Neuronal stem cell (in vitro differentiated cells): ENCODE results near the gene CNTRL.

Experiments used
- DNase-seq: peaks from one replicate; pipeline ENCODE4 v3.0.0-alpha.2; 2013; ENCODE audit warnings: low spot score
- H2AFZ ChIP-seq: one replicate; pipeline ENCODE4 v1.6.1; 2013; ENCODE audit warnings: mild to moderate bottlenecking, low read length, inconsistent platforms
- H2AK5ac ChIP-seq: 2 replicates; pipeline ENCODE4 v1.6.1; 2013; ENCODE audit warnings: low read depth, mild to moderate bottlenecking, inconsistent platforms, low read length, moderate library complexity, mixed read lengths
- H2BK120ac ChIP-seq: 2 replicates; pipeline ENCODE4 v1.6.1; 2013; ENCODE audit warnings: low read depth, mild to moderate bottlenecking, inconsistent platforms, low read length, moderate library complexity, mixed read lengths
- H2BK12ac ChIP-seq: one replicate; pipeline ENCODE4 v1.6.1; 2013; ENCODE audit warnings: low read length, inconsistent platforms
- H2BK15ac ChIP-seq: 2 replicates; pipeline ENCODE4 v1.6.1; 2013; ENCODE audit warnings: mild to moderate bottlenecking, low read length, inconsistent platforms, mixed read lengths
- H2BK5ac ChIP-seq: one replicate; pipeline ENCODE4 v1.6.1; 2013; ENCODE audit warnings: inconsistent platforms, mild to moderate bottlenecking, low read length, moderate library complexity
- H3K14ac ChIP-seq: one replicate; pipeline ENCODE4 v1.6.1; 2013; ENCODE audit warnings: low read length, inconsistent platforms
- H3K18ac ChIP-seq: 2 replicates; pipeline ENCODE4 v1.6.1; 2013; ENCODE audit warnings: low read length, inconsistent platforms
- H3K23ac ChIP-seq: 2 replicates; pipeline ENCODE4 v1.6.1; 2013; ENCODE audit warnings: low read depth, mild to moderate bottlenecking, mixed read lengths, low read length, inconsistent platforms; ENCODE audit not compliant: poor library complexity
- H3K27ac ChIP-seq: replicated peaks from 3 replicates; pipeline ENCODE4 v1.5.1; 2013; ENCODE audit warnings: low read length, inconsistent platforms
- H3K27me3 ChIP-seq, 3 experiments: 2 replicates each; pipeline ENCODE4 v1.6.1; 2013; ENCODE audit warnings: low read length in 3 of 3, mild to moderate bottlenecking in 2 of 3, inconsistent platforms in 1 of 3, low read depth in 1 of 3, mixed read lengths in 1 of 3, moderate library complexity in 1 of 3; ENCODE audit not compliant: control insufficient read depth in 3 of 3, insufficient read depth in 3 of 3
- H3K36me3 ChIP-seq, 2 donors: replicated peaks in 1 of 2; 2 replicates each; pipeline ENCODE4 v1.6.1; 2013; ENCODE audit warnings: low read length in 2 of 2; ENCODE audit not compliant: control insufficient read depth in 2 of 2, insufficient read depth in 2 of 2
- H3K4ac ChIP-seq: 2 replicates; pipeline ENCODE4 v1.6.1; 2013; ENCODE audit warnings: inconsistent platforms, mild to moderate bottlenecking, low read length, moderate library complexity
- H3K4me1 ChIP-seq, 2 donors: 1 replicate in 1 of 2; 2 replicates in 1 of 2; pipeline ENCODE4 v1.6.1; 2013; ENCODE audit warnings: low read length in 2 of 2, low read depth in 1 of 2; ENCODE audit not compliant: control insufficient read depth in 2 of 2, insufficient read depth in 1 of 2
- H3K4me2 ChIP-seq: one replicate; pipeline ENCODE4 v1.6.1; 2013; ENCODE audit warnings: mild to moderate bottlenecking, low read length, inconsistent platforms; ENCODE audit not compliant: insufficient read depth, poor library complexity, severe bottlenecking
- H3K4me3 ChIP-seq, 2 donors: 2 replicates each; pipeline ENCODE4 v1.5.1; 2013; ENCODE audit warnings: low read length in 2 of 2, mild to moderate bottlenecking in 2 of 2, inconsistent platforms in 1 of 2, moderate library complexity in 1 of 2
- H3K79me1 ChIP-seq: one replicate; pipeline ENCODE4 v1.6.1; 2013; ENCODE audit warnings: low read depth, mild to moderate bottlenecking, inconsistent platforms, low read length, moderate library complexity
- H3K9ac ChIP-seq: one replicate; pipeline ENCODE4 v1.6.1; 2013; ENCODE audit warnings: mild to moderate bottlenecking, low read depth, low read length, inconsistent platforms; ENCODE audit not compliant: poor library complexity
- H3K9me3 ChIP-seq, 2 donors: replicated peaks in 1 of 2; 2 replicates each; pipeline versions ENCODE3 to v1.6.1; 2013; ENCODE audit warnings: low read length in 2 of 2, mild to moderate bottlenecking in 2 of 2, inconsistent platforms in 1 of 2, low read depth in 1 of 2, mixed read lengths in 1 of 2, moderate library complexity in 1 of 2; ENCODE audit not compliant: control insufficient read depth in 2 of 2, insufficient read depth in 1 of 2
- H4K8ac ChIP-seq: one replicate; pipeline ENCODE4 v1.6.1; 2013; ENCODE audit warnings: low read depth, mild to moderate bottlenecking, inconsistent platforms, low read length, moderate library complexity
- H4K91ac ChIP-seq: one replicate; pipeline ENCODE4 v1.6.1; 2013; ENCODE audit warnings: low read length, low read depth, mild to moderate bottlenecking, inconsistent platforms; ENCODE audit not compliant: poor library complexity
- WGBS, 2 donors: extraction: QIAGEN DNeasy Blood & Tissue Kit; methylation state at CpG; one replicate each; pipeline ENCODE4 v1.1.7; 2013; ENCODE audit warnings: missing lambda C conversion rate in 2 of 2, mixed read lengths in 1 of 2; ENCODE audit not compliant: insufficient read length in 2 of 2, insufficient replicate concordance in 1 of 2; ENCODE audit errors: extremely low coverage in 2 of 2; 5-methylcytosine and 5-hydroxymethylcytosine counted together

CNTRL gene

DNA sequence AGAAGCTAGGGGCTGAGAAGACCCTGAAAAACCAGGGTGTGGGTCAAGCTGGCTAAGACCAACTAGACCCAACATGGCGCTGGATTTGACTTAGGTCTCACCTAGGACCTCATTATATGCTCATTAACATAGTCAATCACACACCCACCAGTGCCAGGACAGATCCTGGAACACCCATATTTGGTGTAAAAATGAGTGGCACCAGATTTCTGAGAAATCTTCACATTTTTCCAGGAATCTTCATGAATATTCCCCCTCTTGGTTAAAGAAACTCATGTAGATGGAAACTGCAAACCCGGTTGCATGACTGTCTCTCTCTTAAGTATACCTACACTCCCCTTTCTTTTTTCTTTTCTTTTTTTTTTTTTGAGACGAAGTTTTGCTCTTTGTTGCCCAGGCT, 144.8 kb downstream of the CNTRL start:
- no peak overlapping the region for H3K4me3 ChIP-seq
- no peaks in the 10 kb centered on the region for H3K9me3 ChIP-seq
- DNase-seq, result no peak
- no peak overlapping the region for H2AK5ac ChIP-seq
- H3K23ac ChIP-seq, result no peak overlapping the region
- no peak overlapping the region for H4K8ac ChIP-seq
- no peak overlapping the region for H3K14ac ChIP-seq
- no peak overlapping the region for H2BK15ac ChIP-seq
- H3K36me3 ChIP-seq, result no peaks in the 10 kb centered on the region
- H2BK5ac ChIP-seq, result no peak overlapping the region
- H3K9ac ChIP-seq, result no peak overlapping the region
- no peak overlapping the region for H3K4me2 ChIP-seq
- no peak overlapping the region for H4K91ac ChIP-seq
- no peak overlapping the region for H3K4ac ChIP-seq
- H3K79me1 ChIP-seq, result no peaks in the 10 kb centered on the region
- no peaks in the 10 kb centered on the region for H3K27me3 ChIP-seq
- no peak overlapping the region for H2BK120ac ChIP-seq
- H2AFZ ChIP-seq, result no peak overlapping the region
- H3K27ac ChIP-seq, result no peak overlapping the region
- H3K18ac ChIP-seq, result no peak overlapping the region
- no peak overlapping the region for H2BK12ac ChIP-seq
- no CpG with 5 or more reads among the region's 3 CpGs for WGBS, 2 donors
- H3K4me1 ChIP-seq, result no peaks in the 10 kb centered on the region

DNA sequence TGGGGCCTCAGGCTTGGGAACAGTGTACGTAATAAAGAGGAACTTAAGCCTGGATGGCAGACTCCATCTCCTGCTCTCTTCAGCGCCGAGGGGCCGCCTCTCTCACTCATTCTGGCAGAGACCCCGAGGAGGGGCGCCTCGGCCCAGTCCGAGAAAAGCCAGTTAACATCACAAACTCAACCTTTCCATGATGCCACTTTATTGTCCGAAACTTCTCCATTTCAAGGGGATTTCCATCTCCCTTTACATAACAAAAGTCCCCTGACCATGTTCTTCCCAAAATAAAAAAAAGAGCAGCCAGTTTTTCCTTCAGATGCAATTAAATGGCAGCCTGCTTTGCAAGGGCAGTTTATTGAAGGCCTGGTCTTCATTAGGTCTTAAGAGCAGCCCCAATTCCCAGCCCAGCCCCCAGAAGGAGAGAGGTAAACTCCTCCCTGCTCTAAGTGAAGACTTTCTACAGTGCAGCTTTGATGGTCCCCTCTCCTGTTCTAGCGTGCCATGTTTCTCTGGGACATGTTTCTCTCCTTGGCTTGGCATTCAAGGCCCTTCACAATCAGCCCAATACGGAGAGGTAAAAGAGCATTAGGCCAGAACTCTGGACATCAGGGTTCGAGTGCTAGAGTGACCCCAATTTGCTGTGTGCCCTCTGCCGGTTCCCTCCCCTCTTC, 146.4 kb downstream of the CNTRL start:
- Histone ChIP-seq H3K27ac (no peak overlapping the region), H2AFZ (peak overlapping the region; percentile 78), H2BK12ac (no peak overlapping the region), H2BK15ac (no peak overlapping the region), H3K27me3 (no peaks in the 10 kb centered on the region), H3K23ac (no peak overlapping the region), H2BK5ac (no peak overlapping the region), H4K8ac (no peak overlapping the region), H3K4me1 (no peaks in the 10 kb centered on the region), H2BK120ac (no peak overlapping the region), H2AK5ac (no peak overlapping the region), H3K4me2 (no peak overlapping the region), H3K9me3 (no peaks in the 10 kb centered on the region), H3K18ac (no peak overlapping the region), H3K9ac (no peak overlapping the region), H3K79me1 (no peaks in the 10 kb centered on the region), H3K36me3 (no peaks in the 10 kb centered on the region), H3K4me3 (no peak overlapping the region), H4K91ac (no peak overlapping the region), H3K4ac (no peak overlapping the region), H3K14ac (no peak overlapping the region)
- DNase-seq, result no peak
- no CpG with 5 or more reads among the region's 13 CpGs for WGBS, 2 donors

DNA sequence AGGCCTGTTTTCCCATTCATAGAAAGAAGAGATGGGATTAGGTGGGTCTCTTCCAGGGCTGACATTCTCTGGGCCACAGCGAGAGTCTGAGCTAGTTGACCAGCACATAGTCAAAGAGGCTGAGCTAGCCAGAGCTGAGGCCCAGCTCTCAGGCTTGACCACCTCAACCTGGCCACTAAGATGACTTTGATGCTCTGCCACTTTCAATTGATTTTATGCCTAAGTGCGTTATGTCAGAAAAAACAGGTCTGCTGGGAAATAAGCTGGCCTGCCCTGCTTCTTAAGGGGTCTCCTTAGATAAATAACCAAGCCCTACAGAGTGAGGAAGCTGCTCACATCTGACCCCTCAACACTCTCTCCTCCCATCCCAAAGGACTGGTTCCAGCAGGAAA, 146.9 kb downstream of the CNTRL start:
- Histone ChIP-seq H3K4ac (no peak overlapping the region), H3K36me3 (no peaks in the 10 kb centered on the region), H4K91ac (no peak overlapping the region), H3K9me3 (no peaks in the 10 kb centered on the region), H3K27me3 (no peaks in the 10 kb centered on the region), H3K79me1 (no peaks in the 10 kb centered on the region), H2BK5ac (no peak overlapping the region), H3K14ac (no peak overlapping the region), H4K8ac (no peak overlapping the region), H3K23ac (no peak overlapping the region), H2BK12ac (no peak overlapping the region), H2AFZ (peak overlapping the region; percentile 78), H3K4me3 (no peak overlapping the region), H2BK15ac (no peak overlapping the region), H3K4me1 (no peaks in the 10 kb centered on the region), H3K4me2 (no peak overlapping the region), H3K18ac (no peak overlapping the region), H2BK120ac (no peak overlapping the region), H3K27ac (no peak overlapping the region), H2AK5ac (no peak overlapping the region), H3K9ac (no peak overlapping the region)
- no peak for DNase-seq
- WGBS, 2 donors, result no CpG with 5 or more reads among the region's 2 CpGs

DNA sequence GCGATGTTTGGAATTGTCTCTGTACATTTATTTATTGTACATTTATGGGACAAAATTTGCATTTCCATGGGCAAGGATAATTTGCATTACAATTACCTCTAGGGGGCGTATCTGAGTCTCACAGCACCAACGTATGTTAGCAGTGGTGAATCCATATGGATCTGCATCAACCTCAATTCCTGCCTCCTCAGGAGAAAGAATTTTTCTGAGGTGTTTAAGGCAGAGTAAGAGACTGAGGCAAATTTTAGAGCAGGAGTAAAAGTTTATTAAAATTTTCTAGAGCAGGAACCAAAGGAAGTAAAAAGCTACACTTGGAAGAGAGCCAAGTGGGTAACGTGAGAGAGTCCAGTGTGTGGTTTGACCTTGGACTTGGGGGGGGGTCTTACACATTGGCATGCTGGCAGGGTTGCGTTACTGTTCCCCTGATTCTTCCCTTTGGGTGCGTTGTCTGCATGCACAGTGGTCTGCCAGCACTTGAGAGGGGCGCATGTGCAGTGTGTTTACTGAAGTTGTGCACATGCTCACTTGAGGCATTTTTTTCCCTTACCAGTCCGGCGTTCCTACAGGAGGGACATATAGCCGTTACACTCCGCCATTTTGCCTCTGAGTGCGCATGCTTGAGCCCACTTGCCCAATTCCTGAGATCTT, 147.9 kb downstream of the CNTRL start:
- H3K4me3 ChIP-seq, result no peak overlapping the region
- no peaks in the 10 kb centered on the region for H3K9me3 ChIP-seq
- H3K36me3 ChIP-seq, result no peaks in the 10 kb centered on the region
- DNase-seq, result no peak
- no peaks in the 10 kb centered on the region for H3K79me1 ChIP-seq
- H2BK120ac ChIP-seq, result no peak overlapping the region
- no peak overlapping the region for H3K4ac ChIP-seq
- H3K27me3 ChIP-seq, result no peaks in the 10 kb centered on the region
- H3K14ac ChIP-seq, result no peak overlapping the region
- H2AK5ac ChIP-seq, result no peak overlapping the region
- no peak overlapping the region for H2BK15ac ChIP-seq
- no peak overlapping the region for H4K91ac ChIP-seq
- WGBS, 2 donors, result 100% methylated on average over 1 of the region's 12 CpGs
- no peak overlapping the region for H2AFZ ChIP-seq
- no peak overlapping the region for H3K18ac ChIP-seq
- H2BK12ac ChIP-seq, result no peak overlapping the region
- H3K4me2 ChIP-seq, result no peak overlapping the region
- no peaks in the 10 kb centered on the region for H3K4me1 ChIP-seq
- no peak overlapping the region for H4K8ac ChIP-seq
- no peak overlapping the region for H3K9ac ChIP-seq
- no peak overlapping the region for H2BK5ac ChIP-seq
- H3K27ac ChIP-seq, result no peak overlapping the region
- no peak overlapping the region for H3K23ac ChIP-seq
